RWPE2 (cell line): ENCODE results near the gene SLAMF8.

Experiments
- ATAC-seq: fragments of 200-7000 bp; cut with Tn5 transposase; 3 replicates; pipeline ENCODE4 v1.9.1; 2021; ENCODE audit warnings: low read depth
- DNase-seq: peaks from one replicate; pipeline ENCODE4 v3.0.0-alpha.2; 2020; ENCODE audit warnings: low spot score
- H3K27ac ChIP-seq: fragments of 450-650 bp; 2 replicates; pipeline ENCODE4 v1.5.1; 2017; ENCODE audit warnings: mild to moderate bottlenecking; ENCODE audit not compliant: poor library complexity, severe bottlenecking
- H3K27me3 ChIP-seq: fragments of 250-450 bp; sonication (Bioruptor Pico); 2 replicates; pipeline ENCODE4 v1.5.1; 2021; ENCODE audit warnings: mild to moderate bottlenecking, moderate library complexity; ENCODE audit not compliant: insufficient read depth, poor library complexity, severe bottlenecking
- H3K36me3 ChIP-seq: fragments of 250-450 bp; sonication (Bioruptor Pico); 2 replicates; pipeline ENCODE4 v1.5.1; 2020; ENCODE audit warnings: low read depth, mild to moderate bottlenecking, moderate library complexity
- H3K4me1 ChIP-seq: fragments of 250-450 bp; sonication (Bioruptor Pico); 2 replicates; pipeline ENCODE4 v1.5.1; 2021; ENCODE audit warnings: mild to moderate bottlenecking, moderate library complexity; ENCODE audit not compliant: insufficient read depth, poor library complexity, severe bottlenecking
- H3K4me3 ChIP-seq: fragments of 250-450 bp; sonication (Bioruptor Pico); 2 replicates; pipeline ENCODE4 v1.5.1; 2021; ENCODE audit warnings: mild to moderate bottlenecking, moderate library complexity; ENCODE audit not compliant: severe bottlenecking
- H3K9me3 ChIP-seq: fragments of 250-450 bp; sonication (Bioruptor Pico); 2 replicates; pipeline ENCODE4 v1.5.1; 2021; ENCODE audit warnings: mild to moderate bottlenecking, moderate library complexity; ENCODE audit not compliant: severe bottlenecking
- TF ChIP-seq, protein P1 (sequence below): fragments of 450-650 bp; IDR thresholded peaks from one replicate; pipeline ENCODE4 v1.5.1; 2017; ENCODE audit warnings: mild to moderate bottlenecking, moderate library complexity; ENCODE audit not compliant: poor library complexity, severe bottlenecking

SLAMF8 gene

DNA sequence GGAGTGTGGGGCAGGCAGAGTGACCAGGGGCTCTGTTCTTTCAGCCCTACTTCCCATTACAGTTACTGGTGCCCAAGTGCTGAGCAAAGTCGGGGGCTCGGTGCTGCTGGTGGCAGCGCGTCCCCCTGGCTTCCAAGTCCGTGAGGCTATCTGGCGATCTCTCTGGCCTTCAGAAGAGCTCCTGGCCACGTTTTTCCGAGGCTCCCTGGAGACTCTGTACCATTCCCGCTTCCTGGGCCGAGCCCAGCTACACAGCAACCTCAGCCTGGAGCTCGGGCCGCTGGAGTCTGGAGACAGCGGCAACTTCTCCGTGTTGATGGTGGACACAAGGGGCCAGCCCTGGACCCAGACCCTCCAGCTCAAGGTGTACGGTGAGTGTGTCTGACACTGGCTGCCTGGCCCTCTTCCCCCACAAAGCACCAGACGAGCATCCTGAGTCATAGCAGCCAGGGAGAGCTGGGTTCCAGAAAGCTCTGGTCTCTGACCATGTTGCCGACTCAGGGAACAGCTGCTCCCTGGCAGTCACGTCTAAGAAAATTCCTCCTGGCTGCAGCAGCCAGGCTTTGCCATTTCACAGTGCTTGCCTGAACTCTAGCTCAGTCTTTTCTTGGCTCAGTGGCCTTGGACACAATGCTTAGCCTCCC, 3.3 kb downstream of the SLAMF8 start:
- DNase-seq = no peak
- TF ChIP-seq, protein P1, sequence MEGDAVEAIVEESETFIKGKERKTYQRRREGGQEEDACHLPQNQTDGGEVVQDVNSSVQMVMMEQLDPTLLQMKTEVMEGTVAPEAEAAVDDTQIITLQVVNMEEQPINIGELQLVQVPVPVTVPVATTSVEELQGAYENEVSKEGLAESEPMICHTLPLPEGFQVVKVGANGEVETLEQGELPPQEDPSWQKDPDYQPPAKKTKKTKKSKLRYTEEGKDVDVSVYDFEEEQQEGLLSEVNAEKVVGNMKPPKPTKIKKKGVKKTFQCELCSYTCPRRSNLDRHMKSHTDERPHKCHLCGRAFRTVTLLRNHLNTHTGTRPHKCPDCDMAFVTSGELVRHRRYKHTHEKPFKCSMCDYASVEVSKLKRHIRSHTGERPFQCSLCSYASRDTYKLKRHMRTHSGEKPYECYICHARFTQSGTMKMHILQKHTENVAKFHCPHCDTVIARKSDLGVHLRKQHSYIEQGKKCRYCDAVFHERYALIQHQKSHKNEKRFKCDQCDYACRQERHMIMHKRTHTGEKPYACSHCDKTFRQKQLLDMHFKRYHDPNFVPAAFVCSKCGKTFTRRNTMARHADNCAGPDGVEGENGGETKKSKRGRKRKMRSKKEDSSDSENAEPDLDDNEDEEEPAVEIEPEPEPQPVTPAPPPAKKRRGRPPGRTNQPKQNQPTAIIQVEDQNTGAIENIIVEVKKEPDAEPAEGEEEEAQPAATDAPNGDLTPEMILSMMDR = no peak
- H3K9me3 ChIP-seq = no peaks in the 10 kb centered on the region
- H3K36me3 ChIP-seq = no peaks in the 10 kb centered on the region
- H3K27ac ChIP-seq = no peak overlapping the region
- no peak for ATAC-seq
- H3K27me3 ChIP-seq = no peaks in the 10 kb centered on the region
- H3K4me1 ChIP-seq = no peaks in the 10 kb centered on the region
- H3K4me3 ChIP-seq = no peak overlapping the region

DNA sequence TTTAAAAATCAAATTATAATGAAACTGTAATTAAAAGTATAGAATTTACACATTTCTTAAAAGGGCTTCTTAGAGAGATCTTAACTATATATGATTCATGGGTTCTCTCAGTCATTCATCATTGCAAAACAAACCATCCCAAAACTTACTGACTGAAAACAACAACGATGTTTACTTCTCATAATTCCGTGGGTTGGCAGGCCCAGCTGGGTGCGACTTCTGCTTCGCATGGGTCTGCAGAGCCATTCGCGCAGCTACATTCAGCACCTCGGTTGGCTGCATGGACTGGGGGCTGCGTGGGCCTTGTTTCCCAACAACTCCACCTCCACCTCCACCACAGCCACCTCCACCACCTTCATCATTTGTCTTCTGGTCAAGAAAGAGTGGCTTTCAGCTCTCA, 4.0 kb downstream of the SLAMF8 start:
- H3K4me3 ChIP-seq = no peak overlapping the region
- no peaks in the 10 kb centered on the region for H3K9me3 ChIP-seq
- no peak for ATAC-seq
- TF ChIP-seq, protein P1 = no peak
- no peaks in the 10 kb centered on the region for H3K27me3 ChIP-seq
- DNase-seq = no peak
- H3K36me3 ChIP-seq = no peaks in the 10 kb centered on the region
- no peak overlapping the region for H3K27ac ChIP-seq
- no peaks in the 10 kb centered on the region for H3K4me1 ChIP-seq

DNA sequence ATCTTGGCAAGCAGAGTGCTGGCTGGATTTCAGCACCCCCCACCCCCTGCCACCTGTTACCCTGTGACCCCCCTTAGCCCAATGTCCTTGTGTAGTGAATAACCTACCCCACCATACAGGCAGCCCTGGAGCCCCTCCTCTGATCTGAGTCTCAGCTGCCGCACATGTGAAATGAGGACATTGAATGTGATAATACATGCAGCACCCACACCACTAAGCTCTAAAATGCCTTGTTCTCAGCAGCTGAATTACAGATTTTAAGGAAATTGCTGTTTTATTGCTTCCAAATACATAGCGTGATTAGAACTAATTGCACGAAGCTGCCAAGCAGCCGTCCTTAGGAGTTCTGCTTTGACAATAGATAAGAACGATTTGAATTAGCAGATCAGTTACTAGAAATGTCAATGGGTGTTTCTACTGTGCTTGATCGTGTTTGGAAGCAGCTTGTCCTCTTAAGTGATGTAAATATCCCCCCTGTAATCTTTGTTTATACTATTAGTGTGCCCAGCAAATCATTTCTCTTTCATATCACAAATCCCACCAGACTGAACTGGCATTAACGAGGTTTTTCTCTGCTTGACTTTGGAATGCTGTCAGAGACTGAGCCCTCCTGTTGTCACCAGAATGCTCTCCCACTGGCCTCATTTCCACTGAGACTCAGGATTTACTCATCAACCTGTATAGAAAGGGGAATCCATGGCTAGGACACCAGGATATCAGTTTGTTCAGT, 4.9 kb downstream of the SLAMF8 start:
- H3K27ac ChIP-seq = no peak overlapping the region
- no peak for ATAC-seq
- TF ChIP-seq, protein P1 = no peak
- no peak overlapping the region for H3K4me3 ChIP-seq
- H3K36me3 ChIP-seq = no peaks in the 10 kb centered on the region
- H3K27me3 ChIP-seq = no peaks in the 10 kb centered on the region
- no peaks in the 10 kb centered on the region for H3K9me3 ChIP-seq
- DNase-seq = no peak
- H3K4me1 ChIP-seq = no peaks in the 10 kb centered on the region

DNA sequence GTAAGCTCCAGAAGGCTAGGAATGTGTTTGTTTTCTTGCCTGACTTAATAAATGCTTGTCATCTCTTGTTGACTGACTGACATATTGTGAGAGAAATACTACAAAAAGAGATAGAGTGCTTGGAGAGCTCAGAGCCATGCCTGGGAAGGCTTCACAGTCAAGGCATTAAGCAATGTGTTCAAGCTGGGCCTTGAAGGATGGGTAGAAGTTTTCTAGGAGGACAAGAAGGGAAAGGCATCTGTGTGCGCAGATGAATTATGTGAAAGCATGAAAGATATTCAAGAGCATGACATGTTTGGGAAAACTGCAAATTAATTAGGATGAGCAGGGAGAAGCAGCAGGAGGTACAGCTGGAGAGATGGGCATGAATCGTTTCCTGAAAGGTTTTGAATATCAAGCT, 5.6 kb downstream of the SLAMF8 start:
- Histone ChIP-seq H3K9me3 (no peaks in the 10 kb centered on the region), H3K27me3 (no peaks in the 10 kb centered on the region), H3K4me3 (no peak overlapping the region), H3K27ac (no peak overlapping the region), H3K36me3 (no peaks in the 10 kb centered on the region), H3K4me1 (no peaks in the 10 kb centered on the region)
- DNase-seq (no peak), ATAC-seq (no peak)
- TF ChIP-seq, protein P1 = no peak

DNA sequence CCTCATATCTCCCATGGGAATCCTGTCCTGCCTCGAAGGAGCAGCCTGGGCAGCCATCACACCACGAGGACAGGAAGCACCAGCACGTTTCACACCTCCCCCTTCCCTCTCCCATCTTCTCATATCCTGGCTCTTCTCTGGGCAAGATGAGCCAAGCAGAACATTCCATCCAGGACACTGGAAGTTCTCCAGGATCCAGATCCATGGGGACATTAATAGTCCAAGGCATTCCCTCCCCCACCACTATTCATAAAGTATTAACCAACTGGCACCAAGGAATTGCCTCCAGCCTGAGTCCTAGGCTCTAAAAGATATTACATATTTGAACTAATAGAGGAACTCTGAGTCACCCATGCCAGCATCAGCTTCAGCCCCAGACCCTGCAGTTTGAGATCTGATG, 8.7 kb downstream of the SLAMF8 start:
- H3K9me3 ChIP-seq = no peaks in the 10 kb centered on the region
- H3K36me3 ChIP-seq = no peaks in the 10 kb centered on the region
- ATAC-seq = no peak
- DNase-seq = no peak
- no peaks in the 10 kb centered on the region for H3K27me3 ChIP-seq
- TF ChIP-seq, protein P1 = no peak
- no peak overlapping the region for H3K27ac ChIP-seq
- H3K4me3 ChIP-seq = no peak overlapping the region
- no peaks in the 10 kb centered on the region for H3K4me1 ChIP-seq
